ENCODE results near the gene PCDHGC5.
A peak's percentile ranks its signal among the peaks of the same experiment; 100 is the strongest.

Gene PCDHGC5

DNA sequence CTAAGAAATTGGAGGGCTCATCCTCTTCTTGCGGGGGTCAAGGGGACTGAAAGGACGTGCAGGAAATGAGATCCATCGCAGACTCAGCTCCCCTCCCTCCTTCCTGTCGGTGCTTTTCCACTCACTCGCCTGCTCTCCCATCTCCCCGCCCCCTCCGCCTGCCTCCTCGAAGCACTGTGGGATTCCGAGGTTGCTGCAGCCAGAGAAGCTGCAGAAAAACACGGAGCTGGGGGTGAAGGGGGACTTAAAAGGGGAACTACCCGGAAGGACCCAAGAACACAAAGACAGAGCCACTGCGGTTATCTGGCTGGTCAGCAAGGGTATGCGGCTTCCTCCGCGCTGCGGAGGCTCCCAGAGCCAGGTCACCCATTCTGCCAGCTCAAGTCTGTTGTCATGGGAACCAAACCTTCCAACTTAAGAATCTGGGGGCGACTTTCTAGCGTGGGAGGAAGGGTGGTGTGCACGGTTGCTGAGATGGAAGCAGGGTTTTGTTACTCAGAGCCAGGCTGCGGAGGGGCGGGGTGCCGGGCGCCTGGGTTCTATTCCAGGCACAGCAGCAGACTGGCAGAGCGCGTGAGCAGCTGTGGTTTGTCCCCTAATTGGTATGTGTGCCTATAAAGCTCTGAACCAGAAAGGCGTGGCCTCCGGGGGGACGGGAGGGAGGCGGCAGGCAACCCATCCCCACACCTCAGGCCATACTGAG lies 24.9 kb downstream of the PCDHGC5 start:
- DNase-seq, result peak in 4 of 6 experiments; percentile 5 to 29 (median 22)

DNA sequence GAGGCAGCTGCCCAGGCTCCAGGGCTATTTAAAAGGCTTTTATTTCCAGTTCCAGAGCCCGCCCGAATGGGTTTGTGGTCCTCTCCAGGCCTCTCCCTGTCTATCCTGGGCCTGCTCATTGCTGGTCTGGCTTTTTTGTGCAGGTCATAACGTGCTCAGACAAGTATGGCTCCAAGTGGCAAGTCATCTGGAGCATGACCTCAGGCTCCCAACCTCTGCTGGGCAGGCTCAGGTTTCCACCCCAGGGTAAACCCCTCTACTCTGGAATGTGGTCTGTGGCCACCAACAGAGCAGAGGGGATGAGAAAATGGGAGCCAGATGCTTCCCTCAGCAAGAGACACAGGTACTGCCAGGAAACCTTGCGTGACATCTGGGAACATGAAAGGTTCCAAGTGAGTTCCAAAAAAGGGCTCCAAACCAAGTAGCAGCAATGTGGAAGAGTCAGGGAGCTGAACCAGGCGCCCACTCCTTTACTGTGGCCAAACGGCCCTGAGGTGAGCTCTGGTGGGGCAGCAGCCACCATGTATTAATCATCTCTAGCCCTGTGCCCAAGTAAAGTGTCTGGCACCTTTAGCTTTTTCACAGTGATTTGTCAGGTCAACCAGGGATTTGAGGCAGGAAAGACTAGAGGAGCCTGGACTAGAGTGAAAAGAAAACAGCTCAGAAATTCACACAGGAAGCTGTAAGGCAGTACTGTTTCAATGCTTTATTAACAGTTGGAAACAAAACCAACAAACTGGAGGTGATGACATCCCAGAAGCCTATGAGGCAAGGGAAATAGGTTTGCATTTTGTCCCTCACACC lies 25.7 kb downstream of the PCDHGC5 start:
- no peak for DNase-seq

- no peak for DNase-seq
These were observed 26.3 kb downstream of the PCDHGC5 start for GRCh38 chr5:141515141-141515540.

GRCh38 chr5:141515946-141516671 lies 27.2 kb downstream of the PCDHGC5 start:
- DNase-seq, result no peak

DNA sequence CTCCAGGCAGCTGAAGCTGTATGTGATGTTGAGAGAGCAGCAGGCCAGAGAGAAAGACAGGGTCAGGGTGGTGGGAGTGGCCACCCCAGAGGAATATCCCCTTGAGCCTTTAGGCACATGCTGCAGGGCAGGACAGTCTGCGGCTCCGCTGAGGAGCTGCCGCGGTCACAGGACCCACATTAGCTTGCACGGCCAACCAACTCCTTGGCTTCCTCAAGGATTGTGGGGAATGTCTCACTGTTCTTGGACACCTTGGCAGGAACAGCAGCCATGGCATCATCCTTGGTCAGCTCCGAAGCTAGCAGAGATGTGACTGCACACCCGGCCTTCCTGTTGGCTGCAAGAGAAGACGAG lies 27.8 kb downstream of the PCDHGC5 start:
- DNase-seq, result no peak

DNA sequence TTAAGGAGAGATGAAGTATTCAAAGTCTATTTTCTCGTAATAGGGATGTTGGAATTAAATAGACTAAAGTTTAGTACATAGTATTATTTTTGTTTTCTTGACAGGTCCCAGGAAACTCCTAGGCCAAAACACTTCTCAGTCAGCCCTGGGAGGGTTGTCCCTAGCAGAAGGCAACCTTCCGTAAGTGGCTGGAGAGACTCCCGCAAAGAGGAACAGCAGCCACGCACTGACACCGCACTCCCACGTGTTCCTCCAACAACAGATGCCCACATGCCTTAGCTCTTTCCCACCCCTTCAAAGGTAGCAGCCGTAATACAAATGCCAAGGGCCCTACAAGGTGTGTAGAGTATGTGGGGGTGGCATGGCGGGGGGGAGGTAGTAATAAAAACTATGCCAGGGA lies 28.4 kb downstream of the PCDHGC5 start:
- DNase-seq, result no peak

- no peak for DNase-seq
These were observed 29.2 kb downstream of the PCDHGC5 start for GRCh38 chr5:141517880-141518617.

- DNase-seq, result no peak
These were observed 29.7 kb downstream of the PCDHGC5 start for GRCh38 chr5:141518618-141519015.

DNA sequence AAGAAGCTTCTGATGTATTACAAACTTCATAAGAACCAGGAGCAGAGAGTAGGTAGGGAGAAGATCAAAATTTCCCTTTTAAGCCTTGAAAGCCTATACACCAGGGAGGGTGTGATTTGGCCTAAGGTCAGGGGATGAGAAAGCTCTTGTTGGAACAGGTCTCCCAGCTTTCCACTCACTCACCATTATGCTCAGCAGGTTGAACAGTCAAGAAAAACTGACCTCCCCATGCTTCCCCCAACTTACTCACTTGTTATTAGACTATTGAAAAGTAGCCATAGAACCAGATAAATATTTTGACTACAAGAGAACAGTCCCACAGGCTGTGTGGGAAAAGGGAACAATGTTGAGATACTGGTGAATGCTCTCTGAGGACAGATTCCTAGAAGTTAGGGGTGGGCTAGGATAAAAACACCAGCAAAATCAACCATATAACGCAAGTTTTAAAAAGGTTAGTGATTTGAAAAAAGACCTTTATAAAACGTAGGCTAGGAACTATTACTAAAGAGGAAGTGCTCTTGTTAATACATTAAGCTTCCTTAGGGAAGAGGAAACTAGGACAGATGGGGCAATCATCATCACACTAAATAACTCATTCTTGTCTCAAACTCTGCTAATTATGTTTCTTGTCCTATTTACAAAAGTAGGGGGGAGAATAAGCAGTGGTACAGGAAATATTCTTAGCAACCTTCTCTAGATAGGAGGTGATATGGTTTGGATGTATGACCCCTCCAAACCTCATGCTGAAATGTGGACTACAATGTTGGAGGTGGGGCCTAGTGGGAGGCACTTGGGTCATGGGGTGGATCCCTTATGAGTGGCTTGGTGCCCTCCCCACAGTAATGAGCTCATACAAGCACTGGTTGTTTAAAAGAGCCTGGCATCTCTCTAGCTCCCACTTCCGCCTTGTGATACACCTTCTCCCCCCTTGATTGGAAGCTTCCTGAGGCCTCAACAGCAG lies 31.0 kb downstream of the PCDHGC5 start:
- DNase-seq, result no peak

GRCh38 chr5:141521244-141521781 lies 32.4 kb downstream of the PCDHGC5 start:
- DNase-seq, result no peak

DNA sequence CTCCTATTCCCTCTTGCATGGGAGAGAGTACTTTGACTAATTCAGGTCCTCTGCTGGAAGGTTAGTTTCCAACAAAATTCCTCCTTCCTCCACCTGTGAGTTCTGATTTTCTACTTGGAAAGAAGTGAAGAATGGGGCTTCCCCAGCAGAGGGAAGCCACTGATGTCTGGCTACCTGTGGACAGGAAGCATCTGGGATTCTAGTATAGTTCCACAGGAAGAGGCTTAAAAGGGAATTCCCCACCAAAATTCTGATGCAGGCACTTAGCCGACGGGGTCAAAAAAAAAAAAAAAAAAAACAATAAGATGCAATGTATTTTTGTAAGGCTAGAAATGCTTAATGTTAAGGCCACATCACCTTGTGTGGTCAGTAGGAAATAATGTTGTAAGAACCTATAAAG lies 33.4 kb downstream of the PCDHGC5 start:
- no peak for DNase-seq

GRCh38 chr5:141523991-141524390 lies 35.1 kb downstream of the PCDHGC5 start:
- DNase-seq, result no peak

- DNase-seq, result peak; percentile 10 to 64 (median 29)
These were observed 36.0 kb downstream of the PCDHGC5 start for GRCh38 chr5:141524604-141525597.

DNA sequence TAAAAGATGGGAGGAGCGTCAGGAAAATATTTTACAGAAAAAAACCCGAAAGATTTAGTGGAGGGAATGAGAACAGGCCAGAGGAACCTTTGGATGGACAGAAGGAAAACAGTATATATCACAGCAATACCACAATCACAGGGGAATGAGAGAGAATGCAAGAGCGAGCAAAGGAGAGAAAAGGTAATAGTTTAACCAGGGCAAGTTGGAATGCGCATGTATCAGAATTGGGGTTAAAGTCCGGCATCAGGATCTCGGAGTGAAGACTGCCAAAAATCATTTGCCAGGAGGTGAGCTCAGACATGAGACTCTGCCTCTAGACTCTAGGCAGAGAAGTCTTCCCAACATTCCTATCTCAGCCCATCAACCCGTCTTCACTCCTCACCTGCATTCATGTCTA lies 36.8 kb downstream of the PCDHGC5 start:
- no peak for DNase-seq

DNA sequence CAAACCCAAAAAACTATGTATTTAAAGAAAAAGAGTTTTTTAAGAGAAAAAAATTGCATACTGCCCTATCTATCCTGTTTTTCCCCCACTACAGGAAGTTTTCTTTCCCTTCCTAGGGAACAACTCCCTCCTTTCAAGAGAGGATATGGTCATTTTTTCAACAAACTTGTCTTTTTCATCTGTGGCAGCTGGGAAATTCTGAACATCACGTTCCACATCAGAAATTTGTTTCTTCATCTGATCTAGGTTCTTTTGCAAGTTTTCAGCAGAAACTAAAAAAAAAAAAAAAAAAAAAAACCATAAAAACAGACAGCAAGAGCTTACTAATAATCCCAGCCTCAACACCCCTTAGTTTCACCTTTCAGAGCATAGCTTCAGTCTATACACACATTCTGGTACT lies 38.5 kb downstream of the PCDHGC5 start:
- no peak for DNase-seq

- no peak for DNase-seq
These were observed 39.6 kb downstream of the PCDHGC5 start for GRCh38 chr5:141528291-141528984.

DNA sequence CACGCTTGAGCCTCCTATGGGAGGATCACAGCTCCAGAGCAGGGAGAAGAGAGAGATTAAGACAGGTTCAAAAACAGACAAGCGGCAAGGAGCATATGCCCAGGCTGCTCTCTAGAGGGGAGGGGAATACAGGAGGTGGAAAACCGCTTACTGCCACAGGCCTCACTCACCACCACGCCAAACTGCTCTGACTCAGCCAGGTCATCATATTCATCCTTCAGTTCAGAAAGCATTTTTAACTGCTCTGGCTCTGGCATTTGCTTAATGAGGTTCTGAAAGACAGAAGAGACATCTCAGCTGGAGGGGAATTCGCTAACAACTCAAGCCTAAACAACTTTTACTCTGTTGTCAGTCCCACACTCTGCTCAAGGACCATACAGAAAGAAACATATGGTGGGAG lies 40.1 kb downstream of the PCDHGC5 start:
- no peak for DNase-seq

GRCh38 chr5:141529873-141530272 lies 41.0 kb downstream of the PCDHGC5 start:
- no peak for DNase-seq

GRCh38 chr5:141532726-141533125 lies 43.8 kb downstream of the PCDHGC5 start:
- DNase-seq, result no peak

- DNase-seq, result no peak
These were observed 45.0 kb downstream of the PCDHGC5 start for GRCh38 chr5:141533897-141534296.
